ENCODE data around the gene PPP3CB.

- TF ChIP-seq POLR2A (IDR thresholded peaks at IDR 0.05) (no peak), CTCF (IDR thresholded peaks at IDR 0.05 in 8 of 11, conservative IDR thresholded peaks at IDR 0.05 in 3 of 11) (no peak), POLR2AphosphoS5 (IDR thresholded peaks at IDR 0.05) (no peak)
Measured at GRCh38 chr10:73401636-73402035, 94.2 kb downstream of the PPP3CB start.

Measured in spleen (tissue), 7 donors.